DOHH2 (cell line): ENCODE measurements around the gene HCK.

Experiments used
- CTCF ChIP-seq: fragments of 200-600 bp; sonication (generic); IDR thresholded peaks from one replicate; pipeline ENCODE4 v1.5.1; 2014; ENCODE audit warnings: antibody characterized with exemption, mild to moderate bottlenecking, low read depth, low read length; ENCODE audit not compliant: poor library complexity, severe bottlenecking
- EZH2phosphoT487 ChIP-seq: fragments of 200-600 bp; sonication (generic); IDR thresholded peaks from 2 replicates; pipeline ENCODE4 v1.6.1; 2017; ENCODE audit warnings: borderline replicate concordance, mild to moderate bottlenecking, antibody characterized with exemption, low read length, moderate library complexity, mixed read lengths

GRCh38 chr20:32062776-32063170, 10.7 kb downstream of the HCK start:
- no peak for TF ChIP-seq CTCF
- no peak for TF ChIP-seq EZH2phosphoT487
